KG1 (cell line): ENCODE measurements around the gene PSMC5.

ENCODE experiments used
- DNase-seq: peaks from one replicate; lab custom pipeline; 2025; lab: John Stamatoyannopoulos, UW

Gene PSMC5

GRCh38 chr17:63820963-63821561, 6.2 kb upstream of the PSMC5 start:
- DNase-seq: no peak

- DNase-seq: no peak
These were observed 5.4 kb upstream of the PSMC5 start for GRCh38 chr17:63821804-63822203.

- DNase-seq: no peak
These were observed 4.7 kb upstream of the PSMC5 start for GRCh38 chr17:63822537-63822936.

GRCh38 chr17:63823659-63824331, 3.4 kb upstream of the PSMC5 start:
- no peak for DNase-seq

- no peak for DNase-seq
These were observed 2.9 kb upstream of the PSMC5 start for GRCh38 chr17:63824362-63824761.

- DNase-seq: no peak
These were observed 696 bp upstream of the PSMC5 start for GRCh38 chr17:63826468-63827001.

- peak; percentile 27 for DNase-seq
These were observed 580 bp downstream of the PSMC5 start for GRCh38 chr17:63827801-63828221.

GRCh38 chr17:63828936-63829335, 1.7 kb downstream of the PSMC5 start:
- DNase-seq: no peak

GRCh38 chr17:63830278-63830677, 3.0 kb downstream of the PSMC5 start:
- DNase-seq: no peak

- DNase-seq: no peak
These were observed 3.8 kb downstream of the PSMC5 start for GRCh38 chr17:63830904-63831491.

- no peak for DNase-seq
These were observed 4.3 kb downstream of the PSMC5 start for GRCh38 chr17:63831505-63831904.

GRCh38 chr17:63832014-63832413, 4.8 kb downstream of the PSMC5 start:
- DNase-seq: no peak

GRCh38 chr17:63832455-63832854, 5.2 kb downstream of the PSMC5 start:
- no peak for DNase-seq

GRCh38 chr17:63833026-63833740, 6.0 kb downstream of the PSMC5 start:
- no peak for DNase-seq

GRCh38 chr17:63833741-63834373, 6.6 kb downstream of the PSMC5 start:
- DNase-seq: no peak

- DNase-seq: peak; percentile 32
These were observed 7.4 kb downstream of the PSMC5 start for GRCh38 chr17:63834431-63835166.

- no peak for DNase-seq
These were observed 8.0 kb downstream of the PSMC5 start for GRCh38 chr17:63835167-63835720.

- DNase-seq: no peak
These were observed 9.6 kb downstream of the PSMC5 start for GRCh38 chr17:63836811-63837210.

GRCh38 chr17:63837480-63837879, 10.2 kb downstream of the PSMC5 start:
- DNase-seq: no peak

- no peak for DNase-seq
These were observed 10.8 kb downstream of the PSMC5 start for GRCh38 chr17:63837962-63838600.
